NCI-H69 (cell line): ENCODE data around the gene TTYH3.
"Not testable (repeated sequence)": the region's sequence is repeated elsewhere in the genome, so short reads cannot be mapped to it uniquely, and the experiment has no call there.

ENCODE experiments used
- DNase-seq: peaks from one replicate; lab custom pipeline; 2025; lab: John Stamatoyannopoulos, UW

Gene TTYH3

DNA sequence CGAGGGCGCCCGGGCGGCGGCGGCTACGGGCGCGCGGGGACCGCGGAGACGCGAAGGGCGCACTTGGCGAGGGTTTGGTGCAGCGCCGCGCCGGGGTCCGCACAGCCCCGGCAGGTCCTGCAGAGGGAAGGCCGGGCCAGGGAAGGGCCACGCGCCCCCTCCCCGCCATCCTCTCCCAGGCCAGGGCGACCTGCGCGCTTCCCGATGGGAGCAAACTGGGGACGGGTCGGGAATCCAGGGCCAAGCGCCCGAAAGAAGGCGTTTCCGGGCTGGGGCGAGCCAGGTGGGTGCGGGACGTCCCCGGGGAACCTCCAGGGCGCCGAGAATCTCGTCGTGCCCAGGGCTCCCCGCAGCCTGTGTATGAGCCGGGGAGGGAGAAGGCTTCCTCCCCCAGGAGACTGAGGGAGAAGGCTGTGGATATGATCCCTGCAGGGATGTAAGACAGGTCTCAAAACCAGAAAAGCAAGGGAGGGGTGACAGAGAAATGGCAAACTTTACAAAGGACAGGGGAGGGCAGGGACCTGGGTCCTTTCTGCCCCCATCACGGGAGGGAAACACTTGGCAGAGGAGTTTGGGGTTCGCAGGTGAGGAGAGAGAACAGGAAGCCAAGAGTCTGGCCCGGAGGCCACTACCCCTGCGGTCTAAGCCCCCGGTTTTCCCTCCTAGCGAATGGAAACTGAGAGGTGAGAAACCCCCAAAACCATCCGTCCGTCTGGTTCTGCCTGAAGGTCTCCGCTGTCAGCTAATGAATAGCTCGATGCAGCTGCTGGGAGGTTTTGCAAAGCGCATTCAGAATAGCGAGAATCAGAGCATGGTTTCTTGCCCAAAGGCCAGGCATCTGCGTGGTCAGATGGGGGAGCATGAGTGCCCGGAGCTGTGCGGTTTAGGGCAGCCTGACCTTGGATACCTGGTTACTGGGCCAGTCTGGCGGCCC, 56.9 kb downstream of the TTYH3 start:
- DNase-seq: peak; percentile 16

DNA sequence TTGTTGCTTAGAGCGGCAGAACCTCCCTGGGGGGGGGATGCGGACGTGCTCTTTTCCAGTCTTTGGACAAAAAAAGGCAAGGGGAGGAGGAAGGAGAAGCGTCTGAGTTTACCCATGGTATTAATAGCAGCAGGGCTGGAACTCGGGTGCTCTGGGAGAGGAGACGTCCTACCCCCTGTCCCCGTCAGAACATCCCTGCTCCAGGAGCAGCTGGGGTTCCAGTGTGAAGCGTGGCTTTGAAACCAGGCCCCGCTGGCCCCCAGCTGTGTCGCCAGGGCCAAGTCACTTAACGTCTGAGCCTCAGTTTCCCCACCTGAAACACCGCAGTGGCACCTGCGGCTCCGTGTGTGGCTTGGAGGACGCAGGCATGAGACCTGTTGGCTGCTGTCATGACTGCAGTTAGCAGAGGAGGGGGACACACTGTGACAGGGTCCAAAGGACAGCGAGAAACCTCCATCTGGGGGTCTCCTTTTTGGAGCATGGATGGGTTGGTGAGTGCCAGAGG, 57.6 kb downstream of the TTYH3 start:
- DNase-seq: no peak

GRCh38 chr7:2689951-2690705, 58.3 kb downstream of the TTYH3 start:
- no peak for DNase-seq

- DNase-seq: no peak
Measured at GRCh38 chr7:2691011-2691707, 59.4 kb downstream of the TTYH3 start.

- peak; percentile 39 for DNase-seq
Measured at GRCh38 chr7:2691932-2692439, 60.2 kb downstream of the TTYH3 start.

DNA sequence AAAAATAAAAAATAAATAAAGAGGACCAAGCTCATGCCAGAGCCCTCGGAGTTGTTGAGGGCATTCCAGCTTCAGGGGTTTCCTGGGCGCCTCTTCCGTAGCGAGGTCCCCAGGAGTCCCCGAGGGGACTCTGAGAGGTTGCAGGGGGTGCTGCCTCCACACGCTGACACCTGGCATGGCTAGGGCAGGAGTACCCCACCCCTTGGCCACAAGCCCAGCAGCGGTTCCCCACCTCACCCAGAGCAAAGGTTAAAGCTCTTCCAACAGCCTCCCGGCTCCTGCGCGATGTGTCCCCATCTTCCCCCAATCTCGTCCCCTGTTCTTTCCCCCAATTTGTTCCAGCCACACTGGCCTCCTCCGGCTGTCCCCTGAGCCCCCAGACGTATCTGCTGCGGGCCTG, 60.8 kb downstream of the TTYH3 start:
- DNase-seq: no peak

- DNase-seq: not testable (repeated sequence)
Measured at GRCh38 chr7:2693420-2694121, 61.8 kb downstream of the TTYH3 start.

GRCh38 chr7:2694122-2694436, 62.3 kb downstream of the TTYH3 start:
- DNase-seq: not testable (repeated sequence)

- peak; percentile 35 for DNase-seq
Measured at GRCh38 chr7:2698581-2699288, 66.9 kb downstream of the TTYH3 start.

DNA sequence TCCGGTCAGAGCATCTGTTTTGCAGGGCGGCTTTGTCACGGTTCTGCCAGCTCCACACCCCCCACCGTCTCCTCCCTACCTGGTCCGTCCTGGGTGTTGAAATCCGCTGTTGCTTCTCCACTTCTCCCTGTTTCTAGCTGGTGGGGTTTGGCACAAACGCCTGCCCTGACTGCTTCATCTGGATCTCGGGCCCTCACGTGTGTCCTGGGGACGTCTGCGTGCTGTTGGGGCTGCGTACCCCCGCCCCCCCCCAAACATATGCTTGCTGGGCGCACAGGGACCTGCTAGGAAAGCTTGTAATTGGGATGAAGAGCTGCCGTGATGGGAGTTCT, 67.5 kb downstream of the TTYH3 start:
- no peak for DNase-seq

DNA sequence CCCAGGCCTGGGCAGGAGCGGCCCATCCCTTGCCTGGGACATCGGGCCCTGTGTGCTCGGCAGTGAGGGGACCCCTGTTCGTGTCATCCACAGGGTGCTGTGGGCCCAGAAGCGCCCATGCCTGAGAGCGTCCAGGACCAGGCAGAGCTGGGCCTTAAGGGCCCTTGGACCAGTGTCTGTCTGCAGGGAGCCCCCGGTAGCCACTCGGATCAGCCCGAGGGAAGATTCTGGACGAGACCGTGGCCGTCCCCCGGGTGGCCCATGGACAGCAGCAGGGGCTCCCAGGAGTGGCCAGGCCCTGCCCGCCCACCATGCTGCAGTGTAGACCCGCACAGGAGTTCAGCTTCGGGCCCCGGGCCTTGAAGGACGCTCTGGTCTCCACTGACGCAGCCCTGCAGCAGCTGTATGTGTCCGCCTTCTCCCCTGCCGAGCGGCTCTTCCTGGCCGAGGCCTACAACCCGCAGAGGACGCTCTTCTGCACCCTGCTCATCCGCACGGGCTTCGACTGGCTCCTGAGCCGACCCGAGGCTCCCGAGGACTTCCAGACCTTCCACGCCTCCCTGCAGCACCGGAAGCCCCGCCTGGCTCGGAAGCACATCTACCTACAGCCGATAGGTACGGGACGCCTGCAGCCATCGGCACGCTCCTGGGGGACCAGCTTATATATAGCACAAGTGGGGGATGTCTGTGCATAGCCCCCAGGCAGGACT, 68.5 kb downstream of the TTYH3 start:
- DNase-seq: no peak

- DNase-seq: no peak
Measured at GRCh38 chr7:2701424-2701823, 69.6 kb downstream of the TTYH3 start.

DNA sequence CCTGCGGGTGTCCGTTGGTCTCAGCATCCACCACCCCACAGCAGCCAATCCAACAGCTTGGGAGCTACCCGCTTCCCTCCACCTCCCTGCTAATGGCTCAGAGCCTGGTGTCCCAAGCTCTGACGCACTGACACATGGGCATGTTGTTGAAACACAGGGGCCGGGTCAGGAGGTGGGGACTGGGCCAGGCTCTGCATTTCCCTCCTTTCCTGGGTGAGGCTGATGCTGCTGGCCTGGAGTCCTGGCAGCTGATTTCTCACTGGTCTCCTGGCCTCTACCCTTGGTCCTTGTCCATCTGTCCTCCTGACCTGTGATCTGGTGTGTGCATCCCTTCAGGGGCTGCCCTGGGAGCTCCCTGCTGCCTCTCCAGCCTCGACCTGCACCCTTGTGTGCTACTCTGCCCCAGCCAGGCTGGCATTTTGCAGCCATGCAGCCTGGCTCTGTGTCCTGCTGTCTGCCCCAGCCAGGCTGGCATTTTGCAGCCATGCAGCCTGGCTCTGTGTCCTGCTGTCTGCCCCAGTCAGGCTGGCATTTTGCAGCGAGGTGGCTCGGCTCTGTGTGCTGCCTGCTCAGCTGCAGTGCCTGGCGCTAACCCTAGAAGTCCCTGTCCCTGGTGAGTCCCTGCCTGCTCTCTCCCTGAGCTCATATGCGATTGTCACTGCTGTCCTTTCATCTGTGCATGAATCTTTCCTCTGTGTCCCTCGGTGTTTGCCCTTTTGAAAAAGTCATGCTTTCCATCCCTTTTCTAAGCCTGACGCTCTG, 70.2 kb downstream of the TTYH3 start:
- no peak for DNase-seq

- no peak for DNase-seq
Measured at GRCh38 chr7:2702594-2702957, 70.8 kb downstream of the TTYH3 start.

DNA sequence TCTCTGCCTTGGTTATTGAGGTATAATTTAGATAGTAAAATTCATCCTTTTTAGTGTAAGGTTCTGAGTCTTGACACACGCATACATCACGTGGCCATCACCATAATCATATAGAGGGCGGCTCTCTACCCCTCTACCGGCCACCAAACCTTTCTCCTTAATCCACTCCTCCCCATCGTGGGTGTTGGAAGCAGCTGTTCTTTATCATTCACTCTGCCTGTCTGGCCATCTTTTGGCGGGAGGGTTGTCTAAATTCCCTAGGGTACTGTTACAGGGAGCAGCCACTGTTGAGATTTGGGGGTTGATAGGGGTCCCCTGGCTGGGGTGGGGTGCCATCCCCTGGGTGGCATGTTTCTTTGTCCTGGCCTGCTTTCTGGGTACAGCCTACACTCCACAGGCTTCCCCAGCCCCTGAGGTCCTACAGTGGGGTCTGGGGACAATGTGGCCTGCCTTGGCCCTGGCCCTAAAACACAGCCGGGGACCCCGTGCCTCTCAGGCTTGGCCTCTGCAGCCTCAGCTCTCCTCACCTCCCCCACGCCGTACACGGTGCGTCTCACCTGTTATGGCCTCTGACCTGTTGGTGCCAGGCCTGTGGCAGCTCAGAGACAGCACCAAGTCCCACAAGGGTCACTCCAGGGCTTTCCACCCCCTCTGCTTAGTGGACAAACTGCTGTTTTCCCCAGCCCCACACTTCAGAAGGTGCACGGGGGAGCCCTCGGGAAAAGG, 73.7 kb downstream of the TTYH3 start:
- no peak for DNase-seq

DNA sequence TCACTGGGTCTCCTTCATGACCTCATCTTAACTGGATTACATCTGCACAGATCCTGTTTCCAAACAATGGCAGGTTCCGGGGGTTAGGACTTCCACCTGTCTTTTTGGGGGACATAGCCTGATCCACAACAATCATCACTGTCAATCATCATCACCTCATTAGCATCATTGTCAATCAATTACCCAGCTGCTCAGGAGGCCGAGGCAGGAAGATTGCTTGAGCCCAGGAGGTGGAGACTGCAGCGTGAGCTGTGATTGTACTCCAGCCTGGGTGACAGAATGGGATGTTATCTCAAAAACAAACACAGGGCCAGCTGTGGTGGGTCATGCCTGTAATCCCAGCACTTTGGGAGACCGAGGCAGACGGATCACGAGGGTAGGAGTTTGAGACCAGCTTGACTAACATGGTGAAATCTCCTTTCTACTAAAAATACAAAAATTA, 74.9 kb downstream of the TTYH3 start:
- DNase-seq: no peak

- peak; percentile 37 for DNase-seq
Measured at GRCh38 chr7:2707481-2707880, 75.7 kb downstream of the TTYH3 start.

DNA sequence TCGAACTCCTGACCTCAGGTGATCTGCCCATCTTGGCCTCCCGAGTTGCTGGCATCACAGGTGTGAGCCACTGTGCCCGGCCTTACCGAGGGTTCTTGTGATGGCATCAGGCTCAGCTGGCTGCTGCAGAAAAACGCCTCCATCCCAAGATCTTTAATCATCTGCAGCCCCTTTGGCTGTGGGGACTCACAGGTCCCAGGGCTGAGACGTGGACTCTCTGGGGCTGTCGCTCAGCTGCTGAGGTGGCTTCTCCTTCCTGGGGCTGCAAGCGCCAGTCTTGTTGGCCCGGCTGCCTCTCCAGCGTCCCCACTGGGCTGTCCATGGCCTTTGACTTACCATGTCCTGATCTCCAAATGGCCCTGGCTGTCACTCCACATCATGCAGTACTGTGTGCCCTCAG, 76.3 kb downstream of the TTYH3 start:
- DNase-seq: no peak
